GM23248 (cell line): ENCODE measurements around the gene PRIMA1.

Experiments
- EZH2 ChIP-seq: fragments of 200-600 bp; sonication (generic); IDR thresholded peaks from 2 replicates; pipeline ENCODE4 v1.6.1; 2018; ENCODE audit warnings: antibody characterized with exemption, mild to moderate bottlenecking; ENCODE audit not compliant: insufficient read depth, poor library complexity, severe bottlenecking
- EZH2phosphoT487 ChIP-seq: fragments of 200-600 bp; sonication (generic); IDR thresholded peaks from 2 replicates; pipeline ENCODE4 v1.6.1; 2018; ENCODE audit warnings: antibody characterized with exemption, moderate library complexity, mild to moderate bottlenecking, low read depth; ENCODE audit not compliant: insufficient read depth

- TF ChIP-seq EZH2phosphoT487: no peak
- TF ChIP-seq EZH2: no peak
Observed at GRCh38 chr14:93765970-93766369, 22.3 kb downstream of the PRIMA1 start.
